Hematopoietic multipotent progenitor cell treated with erythropoietin and hydrocortisone succinate and interleukin-3 and kit ligand, for 17 days (in vitro differentiated cells): ENCODE data around the gene CA4.

ENCODE experiments used
- DNase-seq: peaks from one replicate; pipeline ENCODE4 v3.0.0-alpha.2; 2015; ENCODE audit warnings: low spot score

CA4 gene

GRCh38 chr17:60130466-60130865, 19.3 kb upstream of the CA4 start:
- no peak for DNase-seq

GRCh38 chr17:60134396-60135150, 15.2 kb upstream of the CA4 start:
- no peak for DNase-seq

GRCh38 chr17:60135151-60135950, 14.4 kb upstream of the CA4 start:
- peak; percentile 33 for DNase-seq

GRCh38 chr17:60135951-60136666, 13.7 kb upstream of the CA4 start:
- no peak for DNase-seq

GRCh38 chr17:60137731-60138130, 12.0 kb upstream of the CA4 start:
- no peak for DNase-seq

GRCh38 chr17:60138769-60139437, 10.9 kb upstream of the CA4 start:
- DNase-seq, result no peak

- peak; percentile 46 for DNase-seq
Observed at GRCh38 chr17:60139438-60140285, 10.1 kb upstream of the CA4 start.

- no peak for DNase-seq
Observed at GRCh38 chr17:60141111-60142018, 8.4 kb upstream of the CA4 start.

GRCh38 chr17:60142872-60143499, 6.8 kb upstream of the CA4 start:
- peak; percentile 55 for DNase-seq

GRCh38 chr17:60145006-60145935, 4.5 kb upstream of the CA4 start:
- no peak for DNase-seq

- DNase-seq, result no peak
Observed at GRCh38 chr17:60146206-60146605, 3.6 kb upstream of the CA4 start.

- DNase-seq, result no peak
Observed at GRCh38 chr17:60147553-60148223, 2.1 kb upstream of the CA4 start.

GRCh38 chr17:60148373-60148772, 1.4 kb upstream of the CA4 start:
- DNase-seq, result no peak

GRCh38 chr17:60151355-60151754, 1.6 kb downstream of the CA4 start:
- DNase-seq, result no peak

GRCh38 chr17:60153606-60154390, 4.0 kb downstream of the CA4 start:
- DNase-seq, result no peak

- no peak for DNase-seq
Observed at GRCh38 chr17:60154616-60155426, 5.0 kb downstream of the CA4 start.
